PFSK-1 (cell line): ENCODE results near the gene GPR142.

Source experiments
- FOXP2 ChIP-seq: optimal IDR thresholded peaks from 2 replicates; pipeline ENCODE3; 2011; ENCODE audit warnings: borderline replicate concordance, control low read depth, inconsistent platforms; ENCODE audit not compliant: insufficient read depth; ENCODE audit errors: extremely low read length, extremely low read depth
- POLR2AphosphoS5 ChIP-seq: IDR thresholded peaks from 2 replicates; pipeline ENCODE4 v1.6.1; 2012; ENCODE audit warnings: low read depth, mild to moderate bottlenecking, control low read depth, low read length, moderate library complexity
- SIN3A ChIP-seq: IDR thresholded peaks from 2 replicates; pipeline ENCODE4 v1.6.1; 2012; ENCODE audit warnings: mild to moderate bottlenecking, low read length, moderate library complexity, borderline replicate concordance; ENCODE audit not compliant: insufficient read depth
- TAF1 ChIP-seq: IDR thresholded peaks from 2 replicates; pipeline ENCODE4 v1.6.1; 2012; ENCODE audit warnings: low read length, control low read depth, borderline replicate concordance; ENCODE audit not compliant: insufficient read depth

GRCh38 chr17:74383141-74383540, 15.8 kb downstream of the GPR142 start:
- TF ChIP-seq POLR2AphosphoS5 = no peak
- TF ChIP-seq SIN3A = no peak
- no peak for TF ChIP-seq TAF1
- no peak for TF ChIP-seq FOXP2
